HepG2 (cell line): ENCODE measurements around the gene HOXB6. TPM values are rescaled to one million over a fixed set of nuclear protein-coding genes. Genes with fewer than 3 reads are reported as not detected.

Experiments
- ATAC-seq: fragments of 200-7000 bp; cut with Tn5 transposase; 3 replicates; pipeline ENCODE4 v1.9.1; 2020; ENCODE audit warnings: mild to moderate bottlenecking, moderate library complexity
- BruUV-seq: library from RNA; stranded (reverse); fragments of 400-500 nt; replicated peaks from 2 replicates; lab custom pipeline; 2021; lab: Mats Ljungman, UMichigan
- CTCF ChIA-PET: fragments of 300-600 bp; formaldehyde crosslinking; extraction: SDS; loops from one replicate; lab custom pipeline; 2021; ENCODE audit warnings: low total read pairs, inconsistent platforms, low intra/inter-chr PET ratio; lab: Yijun Ruan, JAX
- POLR2A ChIA-PET: fragments of 350-600 bp; sonication (Branson Sonifier 250); formaldehyde crosslinking; loops from one replicate; lab custom pipeline; 2020; ENCODE audit warnings: antibody characterized with exemption, inconsistent platforms; lab: Yijun Ruan, JAX
- DNase-seq: peaks from one replicate; pipeline ENCODE4 v3.0.0-alpha.2; 2015; ENCODE audit warnings: low spot score
- FAIRE-seq: peaks from 3 replicates; lab custom pipeline; 2011; peaks lifted over from hg19 to GRCh38; lab: Jason Lieb, UNC
- H2AFZ ChIP-seq: one replicate; pipeline ENCODE4 v1.6.1; 2011; ENCODE audit warnings: low read length, inconsistent platforms
- H3K27ac ChIP-seq: fragments of 300-600 bp; 3 replicates; pipeline ENCODE4 v1.8.0; 2011; ENCODE audit warnings: mixed run types, mild to moderate bottlenecking, mixed read lengths, low read length, inconsistent platforms; ENCODE audit not compliant: insufficient read depth; ENCODE audit errors: extremely low read length
- H3K27me3 ChIP-seq, 2 experiments: fragments of 200-600 bp in 1 of 2; 2 replicates in 1 of 2; 3 replicates in 1 of 2; pipeline versions ENCODE4 v1.6.0 to v1.8.0; 2011; ENCODE audit warnings: low read length in 2 of 2, mild to moderate bottlenecking in 2 of 2, moderate library complexity in 2 of 2, inconsistent platforms in 1 of 2; ENCODE audit not compliant: insufficient read depth in 2 of 2, control insufficient read depth in 1 of 2
- H3K36me3 ChIP-seq, 2 experiments: fragments of 200-600 bp in 1 of 2; replicated peaks in 1 of 2; 2 replicates in 1 of 2; 3 replicates in 1 of 2; pipeline versions ENCODE4 v1.5.1 to v1.8.0; 2011; ENCODE audit warnings: low read length in 2 of 2, inconsistent platforms in 1 of 2; ENCODE audit not compliant: insufficient read depth in 2 of 2, control insufficient read depth in 1 of 2
- H3K4me1 ChIP-seq: 2 replicates; pipeline ENCODE4 v1.5.1; 2012; ENCODE audit warnings: low read length, inconsistent platforms; ENCODE audit not compliant: insufficient read depth
- H3K4me2 ChIP-seq: 2 replicates; pipeline ENCODE4 v1.6.0; 2011; ENCODE audit warnings: low read depth, low read length, inconsistent platforms
- H3K4me3 ChIP-seq, 3 experiments: fragments of 200-600 bp in 1 of 3; sonication (generic), shearing (Covaris generic) in 1 of 3; replicated peaks in 1 of 3; 2 replicates each; pipeline ENCODE4 v1.5.1; 2011 to 2016; ENCODE audit warnings: low read length in 3 of 3, inconsistent platforms in 2 of 3, low read depth in 2 of 3, mild to moderate bottlenecking in 2 of 3, control low read depth in 1 of 3, mixed read lengths in 1 of 3; ENCODE audit not compliant: insufficient read depth in 1 of 3
- H3K79me2 ChIP-seq: one replicate; pipeline ENCODE4 v1.6.1; 2011; ENCODE audit warnings: low read length, inconsistent platforms; ENCODE audit not compliant: insufficient read depth
- H3K9ac ChIP-seq: 2 replicates; pipeline ENCODE4 v1.6.0; 2011; ENCODE audit warnings: mild to moderate bottlenecking, low read depth, low read length, inconsistent platforms; ENCODE audit not compliant: insufficient read depth
- H3K9me3 ChIP-seq: 2 replicates; pipeline ENCODE4 v1.5.1; 2012; ENCODE audit warnings: mild to moderate bottlenecking, low read length
- H4K20me1 ChIP-seq: 2 replicates; pipeline ENCODE4 v1.6.0; 2011; ENCODE audit warnings: inconsistent platforms, mild to moderate bottlenecking, low read length, moderate library complexity; ENCODE audit not compliant: insufficient read depth
- ARID4A ChIP-seq: sonication (generic); formaldehyde crosslinking; IDR thresholded peaks from 2 replicates; pipeline ENCODE4 v1.5.0; 2020; ENCODE audit warnings: mild to moderate bottlenecking, missing genetic modification reagents, borderline replicate concordance
- EHMT2 ChIP-seq: fragments of 200-600 bp; sonication (generic); IDR thresholded peaks from 2 replicates; pipeline ENCODE4 v1.7.0; 2017; ENCODE audit warnings: antibody characterized with exemption, low read depth, low read length, borderline replicate concordance
- KDM4B ChIP-seq: sonication (generic); formaldehyde crosslinking; IDR thresholded peaks from 2 replicates; pipeline ENCODE4 v1.4.0; 2020; ENCODE audit warnings: missing genetic modification reagents
- MTF1 ChIP-seq: sonication (generic); formaldehyde crosslinking; IDR thresholded peaks from 2 replicates; pipeline ENCODE4 v1.5.0; 2020; ENCODE audit warnings: missing genetic modification reagents
- MYNN ChIP-seq: sonication (generic); formaldehyde crosslinking; IDR thresholded peaks from 2 replicates; pipeline ENCODE4 v1.4.0; 2020; ENCODE audit warnings: mild to moderate bottlenecking, low read depth, missing genetic modification reagents
- PAF1 ChIP-seq: IDR thresholded peaks from 2 replicates; pipeline ENCODE4 v1.6.1; 2016; ENCODE audit warnings: missing genetic modification reagents, missing compliant biosample characterization
- SP140L ChIP-seq: sonication (generic); formaldehyde crosslinking; IDR thresholded peaks from 2 replicates; pipeline ENCODE4 v1.4.0; 2020; ENCODE audit warnings: missing genetic modification reagents, borderline replicate concordance
- THAP8 ChIP-seq: sonication (generic); formaldehyde crosslinking; IDR thresholded peaks from 2 replicates; pipeline ENCODE4 v1.5.1; 2020; ENCODE audit warnings: missing genetic modification reagents, mild to moderate bottlenecking, borderline replicate concordance
- ZBTB49 ChIP-seq: sonication (generic); formaldehyde crosslinking; IDR thresholded peaks from 2 replicates; pipeline ENCODE4 v1.4.0; 2020; ENCODE audit warnings: missing genetic modification reagents, borderline replicate concordance
- ZC3H13 ChIP-seq: sonication (generic); formaldehyde crosslinking; IDR thresholded peaks from 2 replicates; pipeline ENCODE4 v1.8.1; 2023; ENCODE audit warnings: mild to moderate bottlenecking, missing genetic modification reagents, moderate library complexity
- ZNF781 ChIP-seq: sonication (generic); formaldehyde crosslinking; IDR thresholded peaks from 2 replicates; pipeline ENCODE4 v1.5.1; 2020; ENCODE audit warnings: borderline replicate concordance, mild to moderate bottlenecking, missing genetic modification reagents; ENCODE audit errors: not compliant biosample characterization
- ZNF83 ChIP-seq: sonication (generic); formaldehyde crosslinking; IDR thresholded peaks from 2 replicates; pipeline ENCODE4 v1.4.0; 2020; ENCODE audit warnings: missing genetic modification reagents, mild to moderate bottlenecking, borderline replicate concordance
- ZSCAN5A ChIP-seq: sonication (generic); formaldehyde crosslinking; IDR thresholded peaks from 2 replicates; pipeline ENCODE4 v1.8.0; 2022; ENCODE audit warnings: mild to moderate bottlenecking, missing genetic modification reagents, borderline replicate concordance
- WGBS: methylation state at CpG from one replicate; pipeline ENCODE4 v1.1.6; 2017; ENCODE audit warnings: low lambda C conversion rate; 5-methylcytosine and 5-hydroxymethylcytosine counted together
- in situ Hi-C: cut with HindIII; loops from 2 replicates; pipeline ENCODE4 v1.10.0; 2017; ENCODE audit warnings: low pct_unique_long_range_greater_than_20kb; ENCODE audit not compliant: extremely low pct_ligation_motif_present
- intact Hi-C: fragments of 100-400 bp; cut with micrococcal nuclease; formaldehyde crosslinking; loops from one replicate; pipeline ENCODE4 v1.10.0; 2022; ENCODE audit not compliant: unreplicated experiment
- polyA plus RNA-seq, 8 experiments: library from polyadenylated mRNA; depleted of rRNA in 3 of 8; stranded (reverse) in 7 of 8; unstranded in 1 of 8; fragments of >200 nt; fragmentation: Illumina TruSeq in 4 of 8; extraction: Trizol in 4 of 8; gene quantifications; 2 replicates each; pipeline versions ENCODE4 v1.2.1 to v1.2.3, GENCODE V29; 2011 to 2016; ENCODE audit warnings: low read depth in 4 of 8, missing spikeins in 1 of 8, mixed read lengths in 1 of 8; ENCODE audit not compliant: insufficient read depth in 1 of 8
- total RNA-seq, 5 experiments: library from RNA; depleted of rRNA; stranded (reverse); fragments of >200 nt; fragmentation: Illumina TruSeq; extraction: Trizol; gene quantifications; 2 replicates each; pipeline ENCODE4 v1.2.3, GENCODE V29; 2016; ENCODE audit warnings: low read depth in 1 of 5
- TF ChIP-seq, protein P1 (sequence below): sonication (generic); formaldehyde crosslinking; IDR thresholded peaks from 2 replicates; pipeline ENCODE4 v1.9.0; 2021; ENCODE audit warnings: missing genetic modification reagents, mild to moderate bottlenecking, borderline replicate concordance

The HOXB6 gene
- total and polyA plus RNA-seq, 2 of the 13 experiments (the other 11 are each of a cell fraction or from before 2014, with no cell fraction given), result not detected

DNA sequence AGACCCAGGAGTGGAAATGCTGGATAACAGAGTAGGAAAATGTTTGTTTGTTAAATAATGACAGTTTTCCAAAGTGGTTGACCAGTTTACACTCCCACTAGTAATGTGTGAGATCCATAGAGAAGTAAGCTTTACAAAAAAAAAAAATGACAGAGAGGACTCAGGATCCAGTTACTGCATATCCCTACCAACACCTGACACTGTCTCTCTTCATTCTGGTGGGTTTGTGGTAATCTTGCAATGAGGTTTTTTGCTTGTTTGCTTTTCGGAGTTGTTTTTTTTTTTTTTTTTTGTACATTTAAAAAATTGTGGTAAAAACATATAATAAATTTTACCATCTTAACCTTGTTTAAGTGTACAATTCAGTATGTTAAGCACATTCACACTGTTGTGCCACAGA, 45.0 kb upstream of the HOXB6 start:
- ATAC-seq, result no peak
- Histone ChIP-seq H3K27ac (no peak overlapping the region), H4K20me1 (no peaks in the 10 kb centered on the region; the same call in 1 of the 2 replicates), H3K4me2 (no peak overlapping the region), H3K9ac (no peak overlapping the region), H3K9me3 (no peaks in the 10 kb centered on the region), H3K36me3 (no peaks in the 10 kb centered on the region), H2AFZ (no peak overlapping the region), H3K4me3 (no peak overlapping the region), H3K4me1 (no peaks in the 10 kb centered on the region), H3K27me3 (peaks cover 8 to 43% of the 10 kb centered on the region in 2 experiments), H3K79me2 (no peaks in the 10 kb centered on the region)
- DNase-seq, result no peak
- intact Hi-C loops, result no loop called here
- CTCF ChIA-PET, result no interaction called here
- 0% methylated on average over 1 of the region's 1 CpG for WGBS
- POLR2A ChIA-PET, result no interaction called here
- FAIRE-seq, result no peak
- in situ Hi-C loops, result no loop called here
- no TSS peak for BruUV-seq
- TF ChIP-seq ZNF781 (CRISPR knock-in tag) (no peak), KDM4B (CRISPR knock-in tag) (no peak), ZNF83 (CRISPR knock-in tag) (no peak), ARID4A (CRISPR knock-in tag) (no peak), THAP8 (CRISPR knock-in tag) (no peak), MTF1 (CRISPR knock-in tag) (no peak), MYNN (no peak), PAF1 (CRISPR knock-in tag) (no peak), EHMT2 (no peak), ZBTB49 (CRISPR knock-in tag) (no peak), ZC3H13 (CRISPR knock-in tag) (no peak), ZSCAN5A (CRISPR knock-in tag) (no peak), SP140L (CRISPR knock-in tag) (no peak)
- TF ChIP-seq, protein P1, sequence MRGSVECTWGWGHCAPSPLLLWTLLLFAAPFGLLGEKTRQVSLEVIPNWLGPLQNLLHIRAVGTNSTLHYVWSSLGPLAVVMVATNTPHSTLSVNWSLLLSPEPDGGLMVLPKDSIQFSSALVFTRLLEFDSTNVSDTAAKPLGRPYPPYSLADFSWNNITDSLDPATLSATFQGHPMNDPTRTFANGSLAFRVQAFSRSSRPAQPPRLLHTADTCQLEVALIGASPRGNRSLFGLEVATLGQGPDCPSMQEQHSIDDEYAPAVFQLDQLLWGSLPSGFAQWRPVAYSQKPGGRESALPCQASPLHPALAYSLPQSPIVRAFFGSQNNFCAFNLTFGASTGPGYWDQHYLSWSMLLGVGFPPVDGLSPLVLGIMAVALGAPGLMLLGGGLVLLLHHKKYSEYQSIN (CRISPR knock-in tag), result no peak
